ENCODE measurements around the gene HPSE2.

The HPSE2 gene

GRCh38 chr10:98920360-98920759, 315.3 kb downstream of the HPSE2 start:
- TF ChIP-seq TAF1 (IDR thresholded peaks at IDR 0.05; ENCODE audit: borderline replicate concordance, insufficient read depth, low read length) (no peak), REST (IDR thresholded peaks at IDR 0.05; ENCODE audit: insufficient read depth in 1 of 2, low read depth in 2 of 2, low read length in 2 of 2) (no peak)

- TF ChIP-seq SIN3A (IDR thresholded peaks at IDR 0.05; ENCODE audit: borderline replicate concordance, insufficient read depth, low read length) (no peak), FOXP2 (optimal IDR thresholded peaks at IDR 0.05; ENCODE audit: borderline replicate concordance, extremely low read depth, extremely low read length, insufficient read depth) (no peak), POLR2AphosphoS5 (IDR thresholded peaks at IDR 0.05; ENCODE audit: low read depth, low read length) (no peak), TAF1 (IDR thresholded peaks at IDR 0.05; ENCODE audit: borderline replicate concordance, insufficient read depth, low read length) (no peak), REST (IDR thresholded peaks at IDR 0.05; ENCODE audit: insufficient read depth in 1 of 2, low read depth in 2 of 2, low read length in 2 of 2) (no peak)
Measured at GRCh38 chr10:98919899-98920298, 315.8 kb downstream of the HPSE2 start.

- TF ChIP-seq REST (IDR thresholded peaks at IDR 0.05; ENCODE audit: insufficient read depth in 1 of 2, low read depth in 2 of 2, low read length in 2 of 2) (no peak), SIN3A (IDR thresholded peaks at IDR 0.05; ENCODE audit: borderline replicate concordance, insufficient read depth, low read length) (no peak), TAF1 (IDR thresholded peaks at IDR 0.05; ENCODE audit: borderline replicate concordance, insufficient read depth, low read length) (no peak), FOXP2 (optimal IDR thresholded peaks at IDR 0.05; ENCODE audit: borderline replicate concordance, extremely low read depth, extremely low read length, insufficient read depth) (no peak), POLR2AphosphoS5 (IDR thresholded peaks at IDR 0.05; ENCODE audit: low read depth, low read length) (no peak)
Measured at GRCh38 chr10:98917828-98918227, 317.8 kb downstream of the HPSE2 start.

GRCh38 chr10:98916526-98917125, 319.0 kb downstream of the HPSE2 start:
- TF ChIP-seq SIN3A (IDR thresholded peaks at IDR 0.05; ENCODE audit: borderline replicate concordance, insufficient read depth, low read length) (no peak), REST (IDR thresholded peaks at IDR 0.05; ENCODE audit: insufficient read depth in 1 of 2, low read depth in 2 of 2, low read length in 2 of 2) (no peak), FOXP2 (optimal IDR thresholded peaks at IDR 0.05; ENCODE audit: borderline replicate concordance, extremely low read depth, extremely low read length, insufficient read depth) (no peak), TAF1 (IDR thresholded peaks at IDR 0.05; ENCODE audit: borderline replicate concordance, insufficient read depth, low read length) (no peak), POLR2AphosphoS5 (IDR thresholded peaks at IDR 0.05; ENCODE audit: low read depth, low read length) (no peak)

- TF ChIP-seq FOXP2 (optimal IDR thresholded peaks at IDR 0.05; ENCODE audit: borderline replicate concordance, extremely low read depth, extremely low read length, insufficient read depth): no peak
- TF ChIP-seq SIN3A (IDR thresholded peaks at IDR 0.05; ENCODE audit: borderline replicate concordance, insufficient read depth, low read length): no peak
- no peak for TF ChIP-seq POLR2AphosphoS5 (IDR thresholded peaks at IDR 0.05; ENCODE audit: low read depth, low read length)
- TF ChIP-seq TAF1 (IDR thresholded peaks at IDR 0.05; ENCODE audit: borderline replicate concordance, insufficient read depth, low read length): no peak
- TF ChIP-seq REST (IDR thresholded peaks at IDR 0.05; ENCODE audit: insufficient read depth in 1 of 2, low read depth in 2 of 2, low read length in 2 of 2): no peak
Measured at GRCh38 chr10:98915911-98916310, 319.7 kb downstream of the HPSE2 start.

All from PFSK-1 (cell line).